ENCODE data around the gene FAM234B. TPM values are rescaled to one million over a fixed set of nuclear protein-coding genes. Genes with fewer than 3 reads are reported as not detected.

The FAM234B gene
- polyA plus RNA-seq, 1 donor (not counting 4 experiments of a cell fraction or from before 2014, with no cell fraction given), result 4.5 TPM

GRCh38 chr12:13090054-13090453, 45.9 kb downstream of the FAM234B start:
- H3K4me3 ChIP-seq (ENCODE audit: control insufficient read depth in 2 of 3, extremely low read depth in 1 of 3, insufficient read depth in 2 of 3, low read depth in 1 of 3, low read length in 3 of 3), result no peak overlapping the region
- H3K27me3 ChIP-seq (ENCODE audit: control insufficient read depth, extremely low read depth, insufficient read depth, low read length), result no peaks in the 10 kb centered on the region
- H3K27ac ChIP-seq (ENCODE audit: control insufficient read depth, insufficient read depth, low read length), result no peak overlapping the region
- dilution Hi-C loops (cut with MboI; ENCODE audit: extremely low pct_ligation_motif_present, low sequenced_read_pairs), result no loop called here
- no peak overlapping the region for H3K9ac ChIP-seq (ENCODE audit: control insufficient read depth, extremely low read depth, insufficient read depth, low read length)
- peaks cover 29% of the 10 kb centered on the region for H3K4me1 ChIP-seq (ENCODE audit: control insufficient read depth, extremely low read depth, insufficient read depth, low read length)
- no peak overlapping the region for H2AFZ ChIP-seq (ENCODE audit: control insufficient read depth, low read length)
- no peak overlapping the region for H3K4me2 ChIP-seq (ENCODE audit: control insufficient read depth, extremely low read depth, insufficient read depth, low read depth, low read length)
- TF ChIP-seq EZH2 (IDR thresholded peaks at IDR 0.05; ENCODE audit: low read length) (no peak), CTCF (optimal IDR thresholded peaks at IDR 0.05 in 1 of 3, IDR thresholded peaks at IDR 0.05 in 1 of 3, conservative IDR thresholded peaks at IDR 0.05 in 1 of 3; ENCODE audit: extremely low read depth in 1 of 3, insufficient read depth in 2 of 3, low read length in 3 of 3) (no peak)
- H3K79me2 ChIP-seq (ENCODE audit: control insufficient read depth, insufficient read depth, low read length), result no peaks in the 10 kb centered on the region
- FAIRE-seq (no peak), DNase-seq (ENCODE audit: low read depth, low spot score) (no peak)
- H3K9me1 ChIP-seq (ENCODE audit: control insufficient read depth, extremely low read depth, insufficient read depth, low read length), result no peaks in the 10 kb centered on the region
- no peaks in the 10 kb centered on the region for H3K36me3 ChIP-seq (ENCODE audit: control insufficient read depth in 2 of 2, extremely low read depth in 1 of 2, insufficient read depth in 2 of 2, low read length in 2 of 2)
- H3K9me3 ChIP-seq (ENCODE audit: control insufficient read depth, low read depth, low read length), result no peaks in the 10 kb centered on the region
- H4K20me1 ChIP-seq (ENCODE audit: control insufficient read depth, extremely low read depth, insufficient read depth, low read length), result no peaks in the 10 kb centered on the region

- dilution Hi-C loops (cut with MboI; ENCODE audit: extremely low pct_ligation_motif_present, low sequenced_read_pairs), result no loop called here
Measured at GRCh38 chr12:13091832-13092231, 47.7 kb downstream of the FAM234B start.

More at GRCh38 chr12:13091832-13092231, 47.7 kb downstream of the FAM234B start:
- Histone ChIP-seq H3K9ac (ENCODE audit: control insufficient read depth, extremely low read depth, insufficient read depth, low read length) (no peak overlapping the region), H3K27ac (ENCODE audit: control insufficient read depth, insufficient read depth, low read length) (no peak overlapping the region), H3K4me2 (ENCODE audit: control insufficient read depth, extremely low read depth, insufficient read depth, low read depth, low read length) (no peak overlapping the region), H3K9me3 (ENCODE audit: control insufficient read depth, low read depth, low read length) (no peaks in the 10 kb centered on the region), H3K9me1 (ENCODE audit: control insufficient read depth, extremely low read depth, insufficient read depth, low read length) (no peaks in the 10 kb centered on the region), H3K36me3 (ENCODE audit: control insufficient read depth in 2 of 2, extremely low read depth in 1 of 2, insufficient read depth in 2 of 2, low read length in 2 of 2) (no peaks in the 10 kb centered on the region), H4K20me1 (ENCODE audit: control insufficient read depth, extremely low read depth, insufficient read depth, low read length) (no peaks in the 10 kb centered on the region), H3K4me1 (ENCODE audit: control insufficient read depth, extremely low read depth, insufficient read depth, low read length) (peaks cover 24% of the 10 kb centered on the region), H3K79me2 (ENCODE audit: control insufficient read depth, insufficient read depth, low read length) (no peaks in the 10 kb centered on the region), H3K27me3 (ENCODE audit: control insufficient read depth, extremely low read depth, insufficient read depth, low read length) (no peaks in the 10 kb centered on the region), H3K4me3 (ENCODE audit: control insufficient read depth in 2 of 3, extremely low read depth in 1 of 3, insufficient read depth in 2 of 3, low read depth in 1 of 3, low read length in 3 of 3) (no peak overlapping the region), H2AFZ (ENCODE audit: control insufficient read depth, low read length) (no peak overlapping the region)
- TF ChIP-seq CTCF (optimal IDR thresholded peaks at IDR 0.05 in 1 of 3, IDR thresholded peaks at IDR 0.05 in 1 of 3, conservative IDR thresholded peaks at IDR 0.05 in 1 of 3; ENCODE audit: extremely low read depth in 1 of 3, insufficient read depth in 2 of 3, low read length in 3 of 3) (no peak), EZH2 (IDR thresholded peaks at IDR 0.05; ENCODE audit: low read length) (no peak)
- DNase-seq (ENCODE audit: low read depth, low spot score) (no peak), FAIRE-seq (no peak)
